ENCODE data around the gene TCF4. TPM values are rescaled to one million over a fixed set of nuclear protein-coding genes. Genes with fewer than 3 reads are reported as not detected.

TCF4 gene
- total and polyA plus RNA-seq, 4 donors, result 4.3 to 15.3 (median 11.5) TPM

- WGBS, result 83% methylated on average over 2 of the region's 2 CpGs
- H3K9ac ChIP-seq (ENCODE audit: low read depth in 1 of 2, low read length in 2 of 2), result no peak overlapping the region
- TF ChIP-seq SP1 (IDR thresholded peaks at IDR 0.05) (no peak), YY1 (IDR thresholded peaks at IDR 0.05) (no peak), HNF4A (conservative IDR thresholded peaks at IDR 0.05) (no peak), NR2F2 (IDR thresholded peaks at IDR 0.05) (no peak), JUND (IDR thresholded peaks at IDR 0.05) (no peak)
- no peaks in the 10 kb centered on the region for H3K9me3 ChIP-seq (ENCODE audit: control insufficient read depth in 4 of 4, low read length in 3 of 4)
- H3K4me3 ChIP-seq (ENCODE audit: low read depth in 1 of 3, low read length in 3 of 3), result no peak overlapping the region
- H3K27ac ChIP-seq (ENCODE audit: low read depth in 1 of 2, low read length in 2 of 2), result no peak overlapping the region
- DNase-seq (ENCODE audit: low spot score), result no peak
- no peaks in the 10 kb centered on the region for H3K27me3 ChIP-seq (ENCODE audit: control insufficient read depth in 4 of 4, insufficient read depth in 4 of 4, low read length in 3 of 4)
- peaks cover 0 to 9% (median 5%) of the 10 kb centered on the region in 4 donors for H3K4me1 ChIP-seq (ENCODE audit: control insufficient read depth in 4 of 4, insufficient read depth in 4 of 4, low read length in 3 of 4)
- H3K36me3 ChIP-seq (ENCODE audit: control insufficient read depth in 4 of 4, insufficient read depth in 3 of 4, low read depth in 1 of 4, low read length in 3 of 4), result no peaks in the 10 kb centered on the region
Observed at GRCh38 chr18:55584201-55584600, 3.8 kb downstream of the TCF4 start.

GRCh38 chr18:55582325-55582724, 5.7 kb downstream of the TCF4 start:
- no peaks in the 10 kb centered on the region for H3K9me3 ChIP-seq (ENCODE audit: control insufficient read depth in 4 of 4, low read length in 3 of 4)
- WGBS, result 51% methylated on average over 1 of the region's 1 CpG
- H3K9ac ChIP-seq (ENCODE audit: low read depth in 1 of 2, low read length in 2 of 2), result no peak overlapping the region
- H3K4me1 ChIP-seq (ENCODE audit: control insufficient read depth in 4 of 4, insufficient read depth in 4 of 4, low read length in 3 of 4), result peaks cover 0 to 3% (median 0%) of the 10 kb centered on the region in 4 donors
- H3K27me3 ChIP-seq (ENCODE audit: control insufficient read depth in 4 of 4, insufficient read depth in 4 of 4, low read length in 3 of 4), result no peaks in the 10 kb centered on the region
- no peak overlapping the region for H3K4me3 ChIP-seq (ENCODE audit: low read depth in 1 of 3, low read length in 3 of 3)
- H3K36me3 ChIP-seq (ENCODE audit: control insufficient read depth in 4 of 4, insufficient read depth in 3 of 4, low read depth in 1 of 4, low read length in 3 of 4), result no peaks in the 10 kb centered on the region
- H3K27ac ChIP-seq (ENCODE audit: low read depth in 1 of 2, low read length in 2 of 2), result no peak overlapping the region
- TF ChIP-seq ATF3 (IDR thresholded peaks at IDR 0.05) (no peak), CTCF (IDR thresholded peaks at IDR 0.05; ENCODE audit: low read depth, low read length, missing input control) (no peak), SP1 (IDR thresholded peaks at IDR 0.05) (no peak)
- no peak for DNase-seq (ENCODE audit: low spot score)

GRCh38 chr18:55579501-55580270, 8.3 kb downstream of the TCF4 start:
- Histone ChIP-seq H3K9ac (ENCODE audit: low read depth in 1 of 2, low read length in 2 of 2) (no peak overlapping the region), H3K27me3 (ENCODE audit: control insufficient read depth in 4 of 4, insufficient read depth in 4 of 4, low read length in 3 of 4) (no peaks in the 10 kb centered on the region), H3K4me1 (ENCODE audit: control insufficient read depth in 4 of 4, insufficient read depth in 4 of 4, low read length in 3 of 4) (peaks cover 0 to 3% (median 0%) of the 10 kb centered on the region in 4 donors), H3K9me3 (ENCODE audit: control insufficient read depth in 4 of 4, low read length in 3 of 4) (no peaks in the 10 kb centered on the region), H3K4me3 (ENCODE audit: low read depth in 1 of 3, low read length in 3 of 3) (no peak overlapping the region), H3K36me3 (ENCODE audit: control insufficient read depth in 4 of 4, insufficient read depth in 3 of 4, low read depth in 1 of 4, low read length in 3 of 4) (no peaks in the 10 kb centered on the region), H3K27ac (ENCODE audit: low read depth in 1 of 2, low read length in 2 of 2) (no peak overlapping the region)
- 60% methylated on average over 4 of the region's 4 CpGs for WGBS
- no peak for DNase-seq (ENCODE audit: low spot score)
- TF ChIP-seq CTCF (IDR thresholded peaks at IDR 0.05; ENCODE audit: low read depth, low read length, missing input control), result no peak
- no peak for TF ChIP-seq FOXA2 (IDR thresholded peaks at IDR 0.05)
- TF ChIP-seq HNF4A (conservative IDR thresholded peaks at IDR 0.05), result no peak
- TF ChIP-seq HNF4G (IDR thresholded peaks at IDR 0.05), result no peak
- TF ChIP-seq MAX (IDR thresholded peaks at IDR 0.05), result no peak
- no peak for TF ChIP-seq ZBTB33 (IDR thresholded peaks at IDR 0.05)
- TF ChIP-seq FOXA1 (IDR thresholded peaks at IDR 0.05), result no peak
- no peak for TF ChIP-seq EGR1 (IDR thresholded peaks at IDR 0.05; ENCODE audit: low read depth in 2 of 2)
- TF ChIP-seq NR2F2 (IDR thresholded peaks at IDR 0.05), result no peak
- TF ChIP-seq ATF3 (IDR thresholded peaks at IDR 0.05), result no peak
